HEK293 (cell line): Measurements from ENCODE around the gene WNK3.

Experiments
- BCL11A ChIP-seq: fragments of 450-650 bp; formaldehyde crosslinking; IDR thresholded peaks from 2 replicates; pipeline ENCODE4 v1.5.1; 2016; ENCODE audit warnings: low read depth, missing biosample characterization, missing genetic modification characterization
- ZBTB1 ChIP-seq: fragments of 450-650 bp; formaldehyde crosslinking; IDR thresholded peaks from 2 replicates; pipeline ENCODE4 v1.5.1; 2016; ENCODE audit warnings: missing biosample characterization, missing genetic modification characterization
- ZBTB48 ChIP-seq: fragments of 450-650 bp; formaldehyde crosslinking; IDR thresholded peaks from 2 replicates; pipeline ENCODE4 v1.5.1; 2016; ENCODE audit warnings: missing biosample characterization, missing genetic modification characterization
- ZNF155 ChIP-seq: fragments of 450-650 bp; formaldehyde crosslinking; IDR thresholded peaks from 2 replicates; pipeline ENCODE4 v1.5.1; 2016; ENCODE audit warnings: missing biosample characterization, missing genetic modification characterization
- ZNF24 ChIP-seq: fragments of 450-650 bp; formaldehyde crosslinking; IDR thresholded peaks from 2 replicates; pipeline ENCODE4 v1.5.1; 2016; ENCODE audit warnings: missing biosample characterization, missing genetic modification characterization
- ZNF558 ChIP-seq: fragments of 450-650 bp; formaldehyde crosslinking; IDR thresholded peaks from 2 replicates; pipeline ENCODE4 v1.5.1; 2016; ENCODE audit warnings: missing biosample characterization, missing genetic modification characterization
- ZNF658 ChIP-seq: fragments of 450-650 bp; formaldehyde crosslinking; IDR thresholded peaks from 2 replicates; pipeline ENCODE4; 2016; ENCODE audit warnings: missing biosample characterization, missing genetic modification characterization
- ZSCAN23 ChIP-seq: fragments of 450-650 bp; formaldehyde crosslinking; IDR thresholded peaks from 2 replicates; pipeline ENCODE4 v1.5.1; 2016; ENCODE audit warnings: missing biosample characterization, missing genetic modification characterization
- TF ChIP-seq, protein P1 (sequence below): fragments of 450-650 bp; formaldehyde crosslinking; IDR thresholded peaks from 2 replicates; pipeline ENCODE4 v1.5.1; 2016; ENCODE audit warnings: missing biosample characterization, missing genetic modification characterization
- TF ChIP-seq, protein P2 (sequence below): fragments of 450-650 bp; formaldehyde crosslinking; IDR thresholded peaks from 2 replicates; pipeline ENCODE4 v1.5.1; 2016; ENCODE audit warnings: missing biosample characterization, missing genetic modification characterization
- TF ChIP-seq, protein P3 (sequence below): fragments of 450-650 bp; formaldehyde crosslinking; IDR thresholded peaks from 2 replicates; pipeline ENCODE4 v1.5.1; 2016; ENCODE audit warnings: missing biosample characterization, missing genetic modification characterization
- TF ChIP-seq, protein P4 (sequence below): fragments of 450-650 bp; formaldehyde crosslinking; IDR thresholded peaks from 2 replicates; pipeline ENCODE4 v1.5.1; 2017; ENCODE audit warnings: missing biosample characterization, missing genetic modification characterization

DNA sequence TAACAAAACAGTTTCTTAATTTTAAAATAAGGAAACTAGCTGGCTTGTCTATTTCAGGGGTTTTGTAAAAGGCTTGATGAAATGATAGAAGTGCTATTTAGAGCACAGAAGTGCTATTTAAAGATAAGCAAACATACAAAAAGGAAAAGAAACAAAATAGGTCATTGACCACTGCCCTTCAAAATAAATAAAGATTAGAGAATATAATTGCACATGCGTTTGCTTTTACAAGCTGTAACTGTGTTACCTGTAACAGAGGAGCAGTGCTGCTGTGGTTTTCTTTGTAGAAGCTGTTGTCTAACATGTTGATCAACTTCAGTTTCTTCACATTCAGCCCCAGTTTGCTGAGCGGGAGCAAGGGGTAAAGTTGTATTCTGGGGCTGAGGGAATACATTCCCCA lies 63.5 kb downstream of the WNK3 start:
- TF ChIP-seq, protein P1, sequence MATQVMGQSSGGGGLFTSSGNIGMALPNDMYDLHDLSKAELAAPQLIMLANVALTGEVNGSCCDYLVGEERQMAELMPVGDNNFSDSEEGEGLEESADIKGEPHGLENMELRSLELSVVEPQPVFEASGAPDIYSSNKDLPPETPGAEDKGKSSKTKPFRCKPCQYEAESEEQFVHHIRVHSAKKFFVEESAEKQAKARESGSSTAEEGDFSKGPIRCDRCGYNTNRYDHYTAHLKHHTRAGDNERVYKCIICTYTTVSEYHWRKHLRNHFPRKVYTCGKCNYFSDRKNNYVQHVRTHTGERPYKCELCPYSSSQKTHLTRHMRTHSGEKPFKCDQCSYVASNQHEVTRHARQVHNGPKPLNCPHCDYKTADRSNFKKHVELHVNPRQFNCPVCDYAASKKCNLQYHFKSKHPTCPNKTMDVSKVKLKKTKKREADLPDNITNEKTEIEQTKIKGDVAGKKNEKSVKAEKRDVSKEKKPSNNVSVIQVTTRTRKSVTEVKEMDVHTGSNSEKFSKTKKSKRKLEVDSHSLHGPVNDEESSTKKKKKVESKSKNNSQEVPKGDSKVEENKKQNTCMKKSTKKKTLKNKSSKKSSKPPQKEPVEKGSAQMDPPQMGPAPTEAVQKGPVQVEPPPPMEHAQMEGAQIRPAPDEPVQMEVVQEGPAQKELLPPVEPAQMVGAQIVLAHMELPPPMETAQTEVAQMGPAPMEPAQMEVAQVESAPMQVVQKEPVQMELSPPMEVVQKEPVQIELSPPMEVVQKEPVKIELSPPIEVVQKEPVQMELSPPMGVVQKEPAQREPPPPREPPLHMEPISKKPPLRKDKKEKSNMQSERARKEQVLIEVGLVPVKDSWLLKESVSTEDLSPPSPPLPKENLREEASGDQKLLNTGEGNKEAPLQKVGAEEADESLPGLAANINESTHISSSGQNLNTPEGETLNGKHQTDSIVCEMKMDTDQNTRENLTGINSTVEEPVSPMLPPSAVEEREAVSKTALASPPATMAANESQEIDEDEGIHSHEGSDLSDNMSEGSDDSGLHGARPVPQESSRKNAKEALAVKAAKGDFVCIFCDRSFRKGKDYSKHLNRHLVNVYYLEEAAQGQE, result no peak
- TF ChIP-seq, protein P2, sequence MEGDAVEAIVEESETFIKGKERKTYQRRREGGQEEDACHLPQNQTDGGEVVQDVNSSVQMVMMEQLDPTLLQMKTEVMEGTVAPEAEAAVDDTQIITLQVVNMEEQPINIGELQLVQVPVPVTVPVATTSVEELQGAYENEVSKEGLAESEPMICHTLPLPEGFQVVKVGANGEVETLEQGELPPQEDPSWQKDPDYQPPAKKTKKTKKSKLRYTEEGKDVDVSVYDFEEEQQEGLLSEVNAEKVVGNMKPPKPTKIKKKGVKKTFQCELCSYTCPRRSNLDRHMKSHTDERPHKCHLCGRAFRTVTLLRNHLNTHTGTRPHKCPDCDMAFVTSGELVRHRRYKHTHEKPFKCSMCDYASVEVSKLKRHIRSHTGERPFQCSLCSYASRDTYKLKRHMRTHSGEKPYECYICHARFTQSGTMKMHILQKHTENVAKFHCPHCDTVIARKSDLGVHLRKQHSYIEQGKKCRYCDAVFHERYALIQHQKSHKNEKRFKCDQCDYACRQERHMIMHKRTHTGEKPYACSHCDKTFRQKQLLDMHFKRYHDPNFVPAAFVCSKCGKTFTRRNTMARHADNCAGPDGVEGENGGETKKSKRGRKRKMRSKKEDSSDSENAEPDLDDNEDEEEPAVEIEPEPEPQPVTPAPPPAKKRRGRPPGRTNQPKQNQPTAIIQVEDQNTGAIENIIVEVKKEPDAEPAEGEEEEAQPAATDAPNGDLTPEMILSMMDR (tag by site-specific recombination), result no peak
- TF ChIP-seq ZNF24 (no peak), ZBTB48 (tag by site-specific recombination) (no peak), ZNF155 (no peak), BCL11A (tag by site-specific recombination) (no peak), ZNF658 (tag by site-specific recombination) (no peak), ZBTB1 (tag by site-specific recombination) (no peak), ZNF558 (tag by site-specific recombination) (no peak), ZSCAN23 (no peak)
- TF ChIP-seq, protein P3, sequence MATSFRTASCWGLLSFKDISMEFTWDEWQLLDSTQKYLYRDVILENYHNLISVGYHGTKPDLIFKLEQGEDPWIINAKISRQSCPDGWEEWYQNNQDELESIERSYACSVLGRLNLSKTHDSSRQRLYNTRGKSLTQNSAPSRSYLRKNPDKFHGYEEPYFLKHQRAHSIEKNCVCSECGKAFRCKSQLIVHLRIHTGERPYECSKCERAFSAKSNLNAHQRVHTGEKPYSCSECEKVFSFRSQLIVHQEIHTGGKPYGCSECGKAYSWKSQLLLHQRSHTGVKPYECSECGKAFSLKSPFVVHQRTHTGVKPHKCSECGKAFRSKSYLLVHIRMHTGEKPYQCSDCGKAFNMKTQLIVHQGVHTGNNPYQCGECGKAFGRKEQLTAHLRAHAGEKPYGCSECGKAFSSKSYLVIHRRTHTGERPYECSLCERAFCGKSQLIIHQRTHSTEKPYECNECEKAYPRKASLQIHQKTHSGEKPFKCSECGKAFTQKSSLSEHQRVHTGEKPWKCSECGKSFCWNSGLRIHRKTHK, result no peak
- TF ChIP-seq, protein P4, sequence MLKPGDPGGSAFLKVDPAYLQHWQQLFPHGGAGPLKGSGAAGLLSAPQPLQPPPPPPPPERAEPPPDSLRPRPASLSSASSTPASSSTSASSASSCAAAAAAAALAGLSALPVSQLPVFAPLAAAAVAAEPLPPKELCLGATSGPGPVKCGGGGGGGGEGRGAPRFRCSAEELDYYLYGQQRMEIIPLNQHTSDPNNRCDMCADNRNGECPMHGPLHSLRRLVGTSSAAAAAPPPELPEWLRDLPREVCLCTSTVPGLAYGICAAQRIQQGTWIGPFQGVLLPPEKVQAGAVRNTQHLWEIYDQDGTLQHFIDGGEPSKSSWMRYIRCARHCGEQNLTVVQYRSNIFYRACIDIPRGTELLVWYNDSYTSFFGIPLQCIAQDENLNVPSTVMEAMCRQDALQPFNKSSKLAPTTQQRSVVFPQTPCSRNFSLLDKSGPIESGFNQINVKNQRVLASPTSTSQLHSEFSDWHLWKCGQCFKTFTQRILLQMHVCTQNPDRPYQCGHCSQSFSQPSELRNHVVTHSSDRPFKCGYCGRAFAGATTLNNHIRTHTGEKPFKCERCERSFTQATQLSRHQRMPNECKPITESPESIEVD (tag by site-specific recombination), result no peak
